ENCODE data around the gene TSHZ3.

- TF ChIP-seq CTCF (IDR thresholded peaks at IDR 0.05): no peak
- TF ChIP-seq POLR2A (IDR thresholded peaks at IDR 0.05): no peak
These were observed 71.7 kb downstream of the TSHZ3 start for GRCh38 chr19:31277516-31277915.

Data from lower leg skin (tissue), 3 donors.